Body of pancreas (tissue), 4 donors: Measurements from ENCODE around the gene TIMM10B. TPM values are rescaled to one million over a fixed set of nuclear protein-coding genes. Genes with fewer than 3 reads are reported as not detected.
A peak's percentile ranks its signal among the peaks of the same experiment; 100 is the strongest.

Experiments used
- ATAC-seq: fragments of 150-250 bp; one replicate; pipeline ENCODE4 v1.9.1; 2016
- DNase-seq, 4 donors: peaks; one replicate each; pipeline ENCODE4 v3.0.0-alpha.2; 2019
- H3K27ac ChIP-seq, 4 donors: fragments of 200-600 bp; sonication (generic); 1 replicate in 3 of 4; 2 replicates in 1 of 4; pipeline versions ENCODE4 v1.5.1 to v1.6.1; 2016 to 2019; ENCODE audit warnings: mild to moderate bottlenecking in 1 of 4, mixed read lengths in 1 of 4, moderate library complexity in 1 of 4
- H3K27me3 ChIP-seq, 2 donors: fragments of 200-600 bp; sonication (generic); one replicate each; pipeline ENCODE4 v1.6.0; 2016; ENCODE audit warnings: mild to moderate bottlenecking in 1 of 2
- H3K36me3 ChIP-seq, 2 donors: fragments of 200-600 bp; sonication (generic); replicated peaks in 1 of 2; 2 replicates each; pipeline ENCODE4 v1.5.1; 2016; ENCODE audit warnings: low read depth in 2 of 2; ENCODE audit not compliant: insufficient read depth in 1 of 2
- H3K4me1 ChIP-seq: fragments of 200-600 bp; sonication (generic); one replicate; pipeline ENCODE4 v1.6.0; 2016
- H3K4me3 ChIP-seq, 2 donors: fragments of 200-600 bp; sonication (generic); 1 replicate in 1 of 2; 2 replicates in 1 of 2; pipeline ENCODE4 v1.5.1; 2016 to 2019
- H3K9me3 ChIP-seq, 3 donors: fragments of 200-600 bp; sonication (generic); 1 replicate in 2 of 3; 2 replicates in 1 of 3; pipeline ENCODE4 v1.5.1; 2016
- POLR2A ChIP-seq, 3 donors: fragments of 450-650 bp; IDR thresholded peaks; one replicate each; pipeline ENCODE4 v1.6.1; 2016; ENCODE audit warnings: antibody characterized with exemption in 3 of 3, mild to moderate bottlenecking in 2 of 3
- WGBS, 2 donors: methylation state at CpG; one replicate each; pipeline ENCODE4 v1.1.5; 2017; 5-methylcytosine and 5-hydroxymethylcytosine counted together
- intact Hi-C: fragments of 100-400 bp; cut with DNase I; formaldehyde crosslinking; loops from one replicate; pipeline ENCODE4 v1.15.1; 2023
- total RNA-seq, 2 donors: library from RNA; depleted of rRNA; stranded (reverse); fragments of >200 nt; gene quantifications; one replicate each; pipeline ENCODE4 v1.1.0, GENCODE V29; 2016
- TF ChIP-seq, protein P1 (sequence below), 7 experiments: fragments of 450-650 bp in 4 of 7; fragments of 200-600 bp in 3 of 7; sonication (generic) in 3 of 7; IDR thresholded peaks; one replicate each; pipeline ENCODE4 v1.5.1; 2016 to 2019; ENCODE audit warnings: antibody characterized with exemption in 7 of 7

TIMM10B gene
- total RNA-seq, 2 donors from 2014 or later, result 17.1 to 22.3 TPM

DNA sequence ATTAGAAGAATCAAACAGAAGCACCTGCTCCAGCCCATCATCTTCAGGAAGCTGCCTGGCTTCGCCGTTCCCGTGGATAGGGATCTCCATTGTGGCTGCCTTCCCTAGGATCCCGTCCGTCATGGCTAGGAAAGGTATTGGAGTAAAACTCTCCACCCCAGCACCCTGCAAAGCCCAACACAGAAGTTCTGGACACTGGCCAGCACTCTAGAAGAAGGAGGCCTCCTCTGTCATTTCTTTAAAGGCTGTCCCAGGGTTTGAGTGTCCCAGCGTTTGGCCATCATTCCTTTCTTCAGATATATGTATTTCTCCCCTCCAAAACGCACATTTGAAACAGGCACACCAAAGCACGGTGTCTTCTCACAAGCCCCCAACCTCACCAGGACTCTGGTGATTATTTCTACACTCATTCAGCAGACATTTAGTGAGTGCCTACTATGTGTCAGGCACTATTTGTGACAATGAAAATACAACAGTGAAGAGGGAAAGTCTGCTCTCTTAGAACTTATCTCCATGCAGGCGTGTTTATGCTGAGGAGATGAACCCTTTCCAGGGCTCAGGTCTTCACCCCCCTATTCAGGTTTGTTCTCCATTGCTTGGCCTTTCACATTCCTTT is 894 bp upstream of the TIMM10B start:
- peaks cover 4 to 10% of the 10 kb centered on the region in 2 donors for H3K36me3 ChIP-seq
- 19 to 26% methylated on average over 9 of the region's 9 CpGs for WGBS, 2 donors
- H3K27me3 ChIP-seq, result no peaks in the 10 kb centered on the region
- peak overlapping the region; percentile 38 to 50 for H3K4me3 ChIP-seq
- H3K27ac ChIP-seq, result peak overlapping the region; percentile 91 to 95 (median 93)
- no peak for TF ChIP-seq POLR2A (IDR thresholded peaks at IDR 0.05)
- TF ChIP-seq, protein P1, sequence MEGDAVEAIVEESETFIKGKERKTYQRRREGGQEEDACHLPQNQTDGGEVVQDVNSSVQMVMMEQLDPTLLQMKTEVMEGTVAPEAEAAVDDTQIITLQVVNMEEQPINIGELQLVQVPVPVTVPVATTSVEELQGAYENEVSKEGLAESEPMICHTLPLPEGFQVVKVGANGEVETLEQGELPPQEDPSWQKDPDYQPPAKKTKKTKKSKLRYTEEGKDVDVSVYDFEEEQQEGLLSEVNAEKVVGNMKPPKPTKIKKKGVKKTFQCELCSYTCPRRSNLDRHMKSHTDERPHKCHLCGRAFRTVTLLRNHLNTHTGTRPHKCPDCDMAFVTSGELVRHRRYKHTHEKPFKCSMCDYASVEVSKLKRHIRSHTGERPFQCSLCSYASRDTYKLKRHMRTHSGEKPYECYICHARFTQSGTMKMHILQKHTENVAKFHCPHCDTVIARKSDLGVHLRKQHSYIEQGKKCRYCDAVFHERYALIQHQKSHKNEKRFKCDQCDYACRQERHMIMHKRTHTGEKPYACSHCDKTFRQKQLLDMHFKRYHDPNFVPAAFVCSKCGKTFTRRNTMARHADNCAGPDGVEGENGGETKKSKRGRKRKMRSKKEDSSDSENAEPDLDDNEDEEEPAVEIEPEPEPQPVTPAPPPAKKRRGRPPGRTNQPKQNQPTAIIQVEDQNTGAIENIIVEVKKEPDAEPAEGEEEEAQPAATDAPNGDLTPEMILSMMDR (IDR thresholded peaks at IDR 0.05), result no peak
- intact Hi-C loops, result loop anchor here (10.0 kb wide), 2 partner anchors 96 to 124 kb away; partner anchors contain the start of genes ILK and RRP8
- DNase-seq (peak; percentile 43 to 54 (median 48)), ATAC-seq (no peak)
- no peaks in the 10 kb centered on the region for H3K9me3 ChIP-seq
- peaks cover 56% of the 10 kb centered on the region for H3K4me1 ChIP-seq

DNA sequence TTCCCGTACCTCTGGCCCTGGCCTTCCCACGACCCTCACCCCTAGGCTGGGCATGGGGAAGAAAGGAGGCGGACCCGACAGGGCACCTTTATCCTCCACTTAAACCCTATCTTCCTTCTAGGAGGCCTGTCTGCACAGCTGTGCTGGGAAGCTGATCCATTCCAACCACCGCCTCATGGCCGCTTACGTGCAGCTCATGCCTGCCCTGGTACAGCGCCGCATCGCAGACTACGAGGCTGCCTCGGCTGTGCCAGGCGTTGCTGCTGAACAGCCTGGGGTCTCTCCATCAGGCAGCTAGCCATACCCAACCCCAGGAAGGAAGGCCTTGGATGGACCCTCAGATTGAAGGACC is 599 bp downstream of the TIMM10B start:
- Histone ChIP-seq H3K4me3 (peak overlapping the region; percentile 47 to 50), H3K27ac (peak overlapping the region; percentile 91 to 95 (median 94)), H3K27me3 (no peaks in the 10 kb centered on the region), H3K9me3 (no peaks in the 10 kb centered on the region), H3K4me1 (peaks cover 41% of the 10 kb centered on the region), H3K36me3 (peaks cover 4 to 10% of the 10 kb centered on the region in 2 donors)
- 2 to 6% methylated on average over 12 to 13 of the region's 13 CpGs for WGBS, 2 donors
- TF ChIP-seq POLR2A (IDR thresholded peaks at IDR 0.05), result no peak
- TF ChIP-seq, protein P1 (IDR thresholded peaks at IDR 0.05), result no peak
- intact Hi-C loops, result loop anchor here (10.0 kb wide), 2 partner anchors 97 to 123 kb away; partner anchors contain the start of genes ILK and RRP8
- ATAC-seq, result no peak
- DNase-seq, result peak in 1 of 4 donors; percentile 26

DNA sequence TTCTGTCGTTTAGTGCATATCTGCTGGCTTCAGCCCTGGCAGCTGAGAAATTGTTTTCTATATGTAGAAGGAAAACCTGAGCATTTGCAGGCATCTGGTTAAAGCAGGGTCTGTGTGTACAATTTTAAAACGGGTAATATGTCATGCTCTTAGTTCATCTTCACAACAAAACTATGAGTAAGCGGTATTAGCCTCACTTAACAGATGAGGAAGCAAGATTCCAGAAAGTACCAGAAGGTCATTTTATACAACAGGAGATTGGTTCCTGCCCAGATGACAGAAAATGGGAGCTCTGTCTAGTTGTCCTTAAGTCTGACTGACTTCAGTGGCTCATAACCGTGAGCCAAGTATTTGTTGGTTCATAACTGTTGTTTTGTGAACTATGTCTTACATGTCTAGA is 1.1 kb downstream of the TIMM10B start:
- WGBS, 2 donors, result 66 to 76% methylated on average over 4 of the region's 4 CpGs
- no peaks in the 10 kb centered on the region for H3K9me3 ChIP-seq
- peaks cover 36% of the 10 kb centered on the region for H3K4me1 ChIP-seq
- no peak overlapping the region for H3K4me3 ChIP-seq
- no peak for ATAC-seq
- H3K27me3 ChIP-seq, result no peaks in the 10 kb centered on the region
- no peak for DNase-seq
- intact Hi-C loops, result loop anchor here (10.0 kb wide), 2 partner anchors 98 to 122 kb away; partner anchors contain the start of genes ILK and RRP8
- TF ChIP-seq POLR2A (IDR thresholded peaks at IDR 0.05), result no peak
- peak overlapping the region in 2 of 4 donors; percentile 91 to 95 for H3K27ac ChIP-seq
- peaks cover 4 to 9% of the 10 kb centered on the region in 2 donors for H3K36me3 ChIP-seq

DNA sequence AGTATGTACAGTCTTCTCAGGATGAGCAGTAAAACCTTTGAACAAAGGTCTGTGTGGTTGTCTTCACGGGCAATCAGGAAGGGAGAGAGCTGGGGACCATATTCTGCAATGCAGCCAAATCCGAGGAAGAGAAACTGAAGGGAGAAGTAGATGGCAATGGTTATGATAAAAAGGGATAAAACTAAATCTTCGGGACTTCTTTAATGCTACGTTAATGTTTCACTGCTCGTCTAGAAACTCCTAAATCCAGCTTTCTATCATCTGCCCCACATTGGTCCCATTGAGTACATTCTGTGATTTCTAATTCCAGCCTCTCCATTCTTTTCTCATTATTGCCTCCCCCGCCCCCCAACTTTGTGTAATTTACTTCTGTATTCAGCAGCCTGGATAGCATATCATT is 1.7 kb downstream of the TIMM10B start:
- Histone ChIP-seq H3K36me3 (peaks cover 4 to 5% of the 10 kb centered on the region in 2 donors), H3K9me3 (no peaks in the 10 kb centered on the region), H3K27me3 (no peaks in the 10 kb centered on the region), H3K27ac (no peak overlapping the region), H3K4me1 (peaks cover 36% of the 10 kb centered on the region), H3K4me3 (no peak overlapping the region)
- intact Hi-C loops, result loop anchor here (10.0 kb wide), 2 partner anchors 98 to 122 kb away; partner anchors contain the start of genes ILK and RRP8
- no peak for ATAC-seq
- DNase-seq, result no peak
- 74 to 86% methylated on average over 6 of the region's 6 CpGs for WGBS, 2 donors
- TF ChIP-seq, protein P1 (IDR thresholded peaks at IDR 0.05), result no peak
- no peak for TF ChIP-seq POLR2A (IDR thresholded peaks at IDR 0.05)

DNA sequence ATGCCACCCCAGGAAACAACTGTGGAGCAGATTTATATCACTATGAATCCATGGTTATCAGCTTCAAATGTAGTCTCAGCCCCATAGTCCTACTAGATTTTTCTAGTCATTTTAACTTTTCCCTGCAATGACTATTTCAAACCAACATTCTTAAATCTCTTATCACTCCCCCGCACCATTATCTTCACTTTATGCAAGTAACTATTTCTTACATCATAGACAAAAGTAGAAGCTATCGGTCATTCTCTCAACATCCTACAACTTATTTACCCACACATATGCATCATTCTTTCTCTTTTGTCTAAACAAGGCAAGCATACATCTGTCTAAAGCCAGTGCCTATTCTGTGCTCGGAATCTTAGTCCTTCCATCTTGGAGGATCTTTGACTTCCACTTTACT is 4.4 kb downstream of the TIMM10B start:
- intact Hi-C loops, result loop anchor here (10.0 kb wide), 2 partner anchors 101 to 119 kb away; partner anchors contain the start of genes ILK and RRP8
- peaks cover 13% of the 10 kb centered on the region for H3K4me1 ChIP-seq
- H3K27ac ChIP-seq, result no peak overlapping the region
- no peak for TF ChIP-seq POLR2A (IDR thresholded peaks at IDR 0.05)
- TF ChIP-seq, protein P1 (IDR thresholded peaks at IDR 0.05), result no peak
- ATAC-seq (no peak), DNase-seq (no peak)
- no peak overlapping the region for H3K4me3 ChIP-seq
- H3K27me3 ChIP-seq, result no peaks in the 10 kb centered on the region
- WGBS, 2 donors, result 73 to 75% methylated on average over 3 of the region's 3 CpGs
- peaks cover 0 to 4% of the 10 kb centered on the region in 2 donors for H3K36me3 ChIP-seq
- H3K9me3 ChIP-seq, result no peaks in the 10 kb centered on the region
